Right lobe of liver (tissue), 6 donors: ENCODE data around the gene EPHA7. TPM values are rescaled to one million over a fixed set of nuclear protein-coding genes. Genes with fewer than 3 reads are reported as not detected.

Experiments
- ATAC-seq, 4 donors: fragments of 200-7000 bp; cut with Tn5 transposase; one replicate each; pipeline ENCODE4 v1.9.1; 2020; ENCODE audit warnings: mild to moderate bottlenecking in 4 of 4, moderate library complexity in 4 of 4
- DNase-seq, 3 donors: peaks; one replicate each; pipeline ENCODE4 v3.0.0-alpha.2; 2020
- H3K27ac ChIP-seq, 3 donors: fragments of 200-600 bp; one replicate each; pipeline ENCODE4 v1.8.0; 2022
- H3K27me3 ChIP-seq, 2 donors: fragments of 200-600 bp; one replicate each; pipeline ENCODE4 v1.8.0; 2022
- H3K36me3 ChIP-seq, 4 donors: fragments of 200-600 bp; sonication (generic) in 1 of 4; one replicate each; pipeline versions ENCODE4 v1.5.1 to v1.8.0; 2017 to 2022; ENCODE audit warnings: control low read depth in 1 of 4
- H3K4me1 ChIP-seq, 4 donors: fragments of 200-600 bp; sonication (generic) in 1 of 4; one replicate each; pipeline versions ENCODE4 v1.5.1 to v1.8.0; 2017 to 2022; ENCODE audit warnings: control low read depth in 1 of 4
- H3K4me3 ChIP-seq, 3 donors: fragments of 200-600 bp; one replicate each; pipeline ENCODE4 v1.8.0; 2022
- H3K9me3 ChIP-seq, 4 donors: fragments of 200-600 bp; sonication (generic) in 1 of 4; one replicate each; pipeline versions ENCODE4 v1.5.1 to v1.8.0; 2017 to 2022; ENCODE audit warnings: control low read depth in 1 of 4
- POLR2A ChIP-seq: fragments of 450-650 bp; IDR thresholded peaks from one replicate; pipeline ENCODE4 v1.6.1; 2017; ENCODE audit warnings: antibody characterized with exemption, mild to moderate bottlenecking
- WGBS: methylation state at CpG from one replicate; pipeline ENCODE4 v1.1.6; 2018; ENCODE audit warnings: low coverage, low lambda C conversion rate; ENCODE audit not compliant: insufficient coverage; ENCODE audit errors: missing lambda C conversion rate; 5-methylcytosine and 5-hydroxymethylcytosine counted together
- intact Hi-C, 2 donors: fragments of 100-400 bp; cut with DNase I; formaldehyde crosslinking; loops; one replicate each; pipeline versions ENCODE4 v1.11.2 to v1.14.1; 2022
- total RNA-seq, 6 experiments: library from RNA; depleted of rRNA in 2 of 6; stranded (reverse); fragments of >200 nt in 2 of 6; fragmentation: NEBNext Ultra II Directional in 3 of 6; extraction: Animal tissue kit (Norgen Biotek cat#: 25700) in 3 of 6; gene quantifications; one replicate each; pipeline versions ENCODE4 v1.1.0 to v1.2.4, GENCODE V29; 2016 to 2023
- TF ChIP-seq, protein P1 (sequence below), 4 donors: fragments of 200-600 bp in 3 of 4; fragments of 450-650 bp in 1 of 4; IDR thresholded peaks; one replicate each; pipeline versions ENCODE4 v1.5.1 to v1.8.0; 2016 to 2022; ENCODE audit warnings: antibody characterized with exemption in 4 of 4, mild to moderate bottlenecking in 2 of 4
- donor health status: DM: no; HTN: yes; CAD: no.
- donor health status: DM: no; HTN: no; CAD: no.
- donor health status: DM: no; HTN: no; CAD: no.
- donor health status: DM: no; HTN: yes; CAD: no.
- donor health status: DM: no; HTN: yes; CAD: no.

Gene EPHA7
- total RNA-seq, 6 experiments from 2014 or later = 0.04 TPM; not detected in 5

DNA sequence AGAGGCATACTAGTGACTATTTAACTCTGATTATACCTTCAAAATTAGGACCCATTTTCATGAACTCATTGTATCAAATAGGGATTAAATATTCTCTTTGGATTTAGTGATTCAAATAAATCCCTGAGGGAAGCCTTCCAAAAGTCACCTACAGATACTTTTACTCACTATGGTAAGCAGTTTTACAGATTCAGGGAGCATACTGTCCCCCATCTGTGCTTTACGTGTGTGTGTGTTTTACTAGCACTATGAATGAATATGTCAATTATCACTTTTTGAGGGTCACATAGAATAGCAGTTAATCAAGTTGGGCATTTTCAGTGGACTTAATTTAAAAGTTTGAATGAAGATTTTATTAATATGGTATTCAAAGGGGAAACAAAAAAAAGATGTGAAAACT lies 96.7 kb downstream of the EPHA7 start:
- TF ChIP-seq, protein P1, sequence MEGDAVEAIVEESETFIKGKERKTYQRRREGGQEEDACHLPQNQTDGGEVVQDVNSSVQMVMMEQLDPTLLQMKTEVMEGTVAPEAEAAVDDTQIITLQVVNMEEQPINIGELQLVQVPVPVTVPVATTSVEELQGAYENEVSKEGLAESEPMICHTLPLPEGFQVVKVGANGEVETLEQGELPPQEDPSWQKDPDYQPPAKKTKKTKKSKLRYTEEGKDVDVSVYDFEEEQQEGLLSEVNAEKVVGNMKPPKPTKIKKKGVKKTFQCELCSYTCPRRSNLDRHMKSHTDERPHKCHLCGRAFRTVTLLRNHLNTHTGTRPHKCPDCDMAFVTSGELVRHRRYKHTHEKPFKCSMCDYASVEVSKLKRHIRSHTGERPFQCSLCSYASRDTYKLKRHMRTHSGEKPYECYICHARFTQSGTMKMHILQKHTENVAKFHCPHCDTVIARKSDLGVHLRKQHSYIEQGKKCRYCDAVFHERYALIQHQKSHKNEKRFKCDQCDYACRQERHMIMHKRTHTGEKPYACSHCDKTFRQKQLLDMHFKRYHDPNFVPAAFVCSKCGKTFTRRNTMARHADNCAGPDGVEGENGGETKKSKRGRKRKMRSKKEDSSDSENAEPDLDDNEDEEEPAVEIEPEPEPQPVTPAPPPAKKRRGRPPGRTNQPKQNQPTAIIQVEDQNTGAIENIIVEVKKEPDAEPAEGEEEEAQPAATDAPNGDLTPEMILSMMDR (IDR thresholded peaks at IDR 0.05) = no peak
- TF ChIP-seq POLR2A = no peak

DNA sequence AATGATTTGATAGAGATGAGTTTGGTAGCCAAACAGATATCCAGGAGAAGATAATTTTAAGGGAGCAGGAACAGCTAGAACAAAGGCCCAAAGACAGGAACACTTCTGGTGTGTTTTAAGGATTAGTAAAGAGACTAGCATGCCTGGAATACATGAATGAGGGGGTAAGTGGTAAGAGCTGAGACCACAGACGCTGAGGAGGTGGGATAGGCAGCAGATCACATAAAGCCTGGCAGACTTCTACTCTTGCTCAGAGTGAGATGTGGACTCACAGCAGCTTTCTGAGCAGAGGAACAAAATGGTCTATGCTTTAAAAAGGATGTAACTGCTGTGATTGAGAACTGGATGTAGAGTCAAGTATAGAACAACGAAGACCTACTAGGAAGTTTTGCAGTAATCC lies 100.1 kb downstream of the EPHA7 start:
- 17% methylated on average over 2 of the region's 2 CpGs for WGBS
- no peak overlapping the region for H3K4me3 ChIP-seq
- no peaks in the 10 kb centered on the region for H3K36me3 ChIP-seq
- no peaks in the 10 kb centered on the region for H3K4me1 ChIP-seq
- intact Hi-C loops = no loop called here
- no peak overlapping the region for H3K27ac ChIP-seq
- H3K27me3 ChIP-seq = no peaks in the 10 kb centered on the region
- TF ChIP-seq, protein P1 (IDR thresholded peaks at IDR 0.05) = no peak
- TF ChIP-seq POLR2A = no peak
- no peak for DNase-seq
- no peaks in the 10 kb centered on the region for H3K9me3 ChIP-seq
- no peak for ATAC-seq

More for the DNA sequence above, 96.7 kb downstream of the EPHA7 start:
- H3K4me1 ChIP-seq = no peaks in the 10 kb centered on the region
- no peaks in the 10 kb centered on the region for H3K9me3 ChIP-seq
- no peaks in the 10 kb centered on the region for H3K36me3 ChIP-seq
- no peak overlapping the region for H3K4me3 ChIP-seq
- no peaks in the 10 kb centered on the region for H3K27me3 ChIP-seq
- intact Hi-C loops = no loop called here
- no peak overlapping the region for H3K27ac ChIP-seq
- ATAC-seq (no peak), DNase-seq (no peak)
- WGBS = 83% methylated on average over 1 of the region's 1 CpG

DNA sequence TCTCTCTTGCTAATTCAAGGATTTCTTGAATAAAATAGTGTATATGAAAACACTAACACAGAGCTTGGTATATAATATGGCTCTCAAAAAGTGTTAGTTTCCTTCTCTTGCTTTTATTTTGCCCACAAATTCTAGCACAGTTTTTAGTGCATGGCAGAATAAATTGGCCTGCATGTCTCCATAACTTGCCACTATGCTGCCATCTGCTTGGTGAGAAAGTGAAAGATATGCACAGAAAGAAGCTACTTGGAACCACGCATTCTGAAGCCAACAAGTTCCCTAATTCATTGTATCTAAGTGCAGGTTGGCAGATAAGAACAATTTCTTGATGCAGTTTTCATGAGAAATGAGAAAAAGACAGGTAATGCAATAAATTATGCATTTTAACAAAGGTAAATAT lies 101.2 kb downstream of the EPHA7 start:
- H3K27me3 ChIP-seq = no peaks in the 10 kb centered on the region
- ATAC-seq (no peak), DNase-seq (no peak)
- H3K9me3 ChIP-seq = no peaks in the 10 kb centered on the region
- intact Hi-C loops = no loop called here
- no peak overlapping the region for H3K27ac ChIP-seq
- 71% methylated on average over 1 of the region's 1 CpG for WGBS
- TF ChIP-seq, protein P1 (IDR thresholded peaks at IDR 0.05) = no peak
- TF ChIP-seq POLR2A = no peak
- no peaks in the 10 kb centered on the region for H3K36me3 ChIP-seq
- no peaks in the 10 kb centered on the region for H3K4me1 ChIP-seq
- H3K4me3 ChIP-seq = no peak overlapping the region

DNA sequence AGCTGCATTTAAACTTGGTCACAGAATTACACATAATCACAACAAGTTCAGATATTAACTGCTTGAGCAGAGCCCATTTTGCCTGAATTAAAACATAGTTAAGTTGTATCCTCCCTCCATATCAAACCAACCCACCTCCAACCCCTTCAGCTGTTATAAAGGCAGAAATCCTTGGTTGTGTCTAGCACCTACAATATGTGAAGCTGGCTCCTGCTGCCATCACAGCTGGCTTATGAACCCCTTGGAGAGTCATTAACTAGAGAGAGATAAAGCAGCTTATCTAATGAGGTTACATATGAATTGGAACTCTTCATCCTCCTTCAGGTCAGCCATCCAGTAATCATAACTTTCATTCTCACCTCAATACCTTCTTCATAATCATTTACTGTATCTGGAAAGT lies 101.8 kb downstream of the EPHA7 start:
- Histone ChIP-seq H3K27ac (no peak overlapping the region), H3K4me3 (no peak overlapping the region), H3K36me3 (no peaks in the 10 kb centered on the region), H3K4me1 (no peaks in the 10 kb centered on the region), H3K27me3 (no peaks in the 10 kb centered on the region), H3K9me3 (no peaks in the 10 kb centered on the region)
- intact Hi-C loops = no loop called here
- no peak for ATAC-seq
- DNase-seq = no peak
- TF ChIP-seq POLR2A = no peak

DNA sequence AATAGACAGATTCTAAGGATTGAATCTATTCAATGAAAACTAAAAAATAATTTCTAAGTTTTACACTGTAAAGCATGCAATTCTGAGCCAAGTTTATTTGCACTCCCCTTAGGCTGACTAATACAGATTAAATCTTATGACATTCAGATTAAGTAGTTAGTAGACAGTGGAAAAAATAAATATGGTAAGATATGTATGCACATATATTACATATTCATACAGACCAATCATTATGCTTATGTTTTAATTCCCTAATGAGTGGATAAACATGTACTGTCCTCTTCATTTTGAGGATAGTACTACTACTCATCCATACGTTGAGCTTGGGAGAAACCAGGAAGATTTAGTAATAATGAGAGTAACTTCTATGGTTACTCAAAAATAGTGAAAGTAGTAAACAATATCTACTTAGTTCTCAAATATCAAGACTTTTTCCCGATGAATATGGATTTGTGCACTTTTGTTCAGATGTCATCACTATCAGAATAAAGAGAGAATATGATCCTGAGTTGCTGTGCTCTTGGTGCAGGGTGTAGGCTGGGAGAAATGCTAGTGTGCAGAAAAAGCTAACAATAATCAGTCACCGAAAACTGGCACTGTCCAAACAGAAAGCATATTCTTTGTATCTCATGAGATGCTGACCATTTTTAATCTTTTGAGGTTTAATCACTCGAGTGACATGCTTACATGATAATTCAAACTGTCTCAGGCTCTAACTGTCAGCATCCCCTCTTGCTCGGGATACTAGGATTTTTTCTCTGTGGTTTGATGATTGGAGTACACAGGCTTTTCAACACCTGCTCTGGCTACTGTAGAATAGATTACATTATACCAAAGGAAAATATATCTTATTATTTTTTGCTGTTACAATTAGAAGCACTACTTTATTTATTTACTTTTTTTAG lies 111.6 kb downstream of the EPHA7 start:
- intact Hi-C loops = no loop called here
- DNase-seq = no peak
- ATAC-seq = no peak
- no peaks in the 10 kb centered on the region for H3K9me3 ChIP-seq
- TF ChIP-seq, protein P1 (IDR thresholded peaks at IDR 0.05) = no peak
- TF ChIP-seq POLR2A = no peak
- no peak overlapping the region for H3K27ac ChIP-seq
- no peaks in the 10 kb centered on the region for H3K36me3 ChIP-seq
- WGBS = 57% methylated on average over 5 of the region's 5 CpGs
- H3K4me1 ChIP-seq = no peaks in the 10 kb centered on the region
- no peak overlapping the region for H3K4me3 ChIP-seq
- no peaks in the 10 kb centered on the region for H3K27me3 ChIP-seq
